Tibial nerve (tissue), 4 donors: ENCODE results near the gene SCN5A. TPM values are rescaled to one million over a fixed set of nuclear protein-coding genes. Genes with fewer than 3 reads are reported as not detected.

Experiments
- DNase-seq, 2 donors: peaks; one replicate each; pipeline ENCODE4 v3.0.0-alpha.2; 2019; ENCODE audit warnings: low spot score in 2 of 2
- H3K27ac ChIP-seq, 4 donors: fragments of 200-600 bp; sonication (generic) in 3 of 4; one replicate each; pipeline ENCODE4 v1.5.1; 2017 to 2019; ENCODE audit warnings: mild to moderate bottlenecking in 1 of 4
- H3K27me3 ChIP-seq, 2 donors: fragments of 200-600 bp; sonication (generic) in 1 of 2; one replicate each; pipeline versions ENCODE4 v1.5.1 to v1.6.0; 2017 to 2019
- H3K36me3 ChIP-seq, 3 donors: fragments of 200-600 bp; sonication (generic); one replicate each; pipeline ENCODE4 v1.5.1; 2018 to 2019
- H3K4me1 ChIP-seq, 4 donors: fragments of 200-600 bp; sonication (generic) in 3 of 4; one replicate each; pipeline ENCODE4 v1.5.1; 2017 to 2019
- H3K4me3 ChIP-seq, 4 donors: fragments of 200-600 bp; sonication (generic) in 3 of 4; one replicate each; pipeline ENCODE4 v1.5.1; 2017 to 2019; ENCODE audit warnings: mild to moderate bottlenecking in 1 of 4, moderate library complexity in 1 of 4
- H3K9me3 ChIP-seq, 4 donors: fragments of 200-600 bp; sonication (generic) in 3 of 4; one replicate each; pipeline ENCODE4 v1.5.1; 2017 to 2019
- CTCF ChIP-seq, 5 experiments: fragments of 200-600 bp in 3 of 5; fragments of 450-650 bp in 2 of 5; sonication (generic) in 3 of 5; IDR thresholded peaks; one replicate each; pipeline ENCODE4 v1.5.1; 2016 to 2019; ENCODE audit warnings: antibody characterized with exemption in 5 of 5, mild to moderate bottlenecking in 3 of 5, moderate library complexity in 2 of 5
- EP300 ChIP-seq, 2 donors: sonication (generic); formaldehyde crosslinking; IDR thresholded peaks; one replicate each; pipeline ENCODE4 v1.6.1; 2017; ENCODE audit warnings: antibody characterized with exemption in 2 of 2, mild to moderate bottlenecking in 1 of 2
- POLR2A ChIP-seq, 2 donors: fragments of 450-650 bp; IDR thresholded peaks; one replicate each; pipeline ENCODE4 v1.6.1; 2017; ENCODE audit warnings: antibody characterized with exemption in 2 of 2, mild to moderate bottlenecking in 2 of 2, moderate library complexity in 2 of 2
- WGBS, 2 donors: methylation state at CpG; one replicate each; pipeline ENCODE4 v1.1.5; 2018; 5-methylcytosine and 5-hydroxymethylcytosine counted together
- total RNA-seq, 4 donors: library from RNA; depleted of rRNA; stranded (reverse); fragments of >200 nt; gene quantifications; one replicate each; pipeline ENCODE4 v1.1.0, GENCODE V29; 2016

The SCN5A gene
- total RNA-seq, 4 donors from 2014 or later = 0.44 to 2.7 (median 1.8) TPM

- peaks cover 0 to 14% (median 0%) of the 10 kb centered on the region in 3 donors for H3K36me3 ChIP-seq
- H3K27me3 ChIP-seq = no peaks in the 10 kb centered on the region
- no peak overlapping the region for H3K27ac ChIP-seq
- no peaks in the 10 kb centered on the region for H3K9me3 ChIP-seq
- TF ChIP-seq CTCF (IDR thresholded peaks at IDR 0.05) = no peak
- TF ChIP-seq POLR2A (IDR thresholded peaks at IDR 0.05) = no peak
- TF ChIP-seq EP300 (IDR thresholded peaks at IDR 0.05) = no peak
- H3K4me3 ChIP-seq = no peak overlapping the region
- DNase-seq = no peak
- H3K4me1 ChIP-seq = no peaks in the 10 kb centered on the region
- WGBS, 2 donors = 60 to 86% methylated on average over 9 to 10 of the region's 10 CpGs
These were observed 61.0 kb downstream of the SCN5A start for GRCh38 chr3:38588371-38588971.

DNA sequence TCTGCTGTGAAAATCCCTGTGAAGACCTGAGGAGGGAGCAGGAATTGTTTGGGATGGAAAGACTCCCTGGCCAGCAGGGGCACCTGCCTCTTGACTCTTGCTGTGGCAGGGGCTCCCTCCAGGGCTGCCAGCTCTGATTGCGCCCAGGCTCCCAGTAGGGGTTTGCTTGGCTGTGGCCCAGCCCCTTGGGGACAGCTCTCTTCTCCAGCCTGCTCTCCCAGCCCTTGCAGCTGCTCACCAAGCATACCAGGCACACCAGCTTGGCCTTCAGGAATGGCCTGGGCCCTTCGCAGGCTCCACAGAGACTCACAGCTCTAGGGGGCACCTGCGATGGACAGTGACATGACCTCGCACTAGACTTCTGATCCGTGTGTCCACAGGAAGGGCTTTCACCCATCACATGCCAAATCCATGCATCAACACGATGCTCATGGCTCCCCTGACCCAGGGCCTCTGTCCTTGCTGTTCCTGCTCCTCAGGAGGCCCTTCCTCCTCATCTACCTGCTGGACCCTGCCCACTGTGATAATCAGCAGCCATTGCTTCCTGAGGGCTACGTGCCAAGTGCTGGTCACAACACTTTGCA lies 61.8 kb downstream of the SCN5A start:
- no peak for TF ChIP-seq POLR2A (IDR thresholded peaks at IDR 0.05)
- TF ChIP-seq CTCF (IDR thresholded peaks at IDR 0.05) = no peak
- TF ChIP-seq EP300 (IDR thresholded peaks at IDR 0.05) = no peak
- Histone ChIP-seq H3K27me3 (no peaks in the 10 kb centered on the region), H3K4me1 (peaks cover 0 to 5% (median 0%) of the 10 kb centered on the region in 4 donors), H3K4me3 (no peak overlapping the region), H3K27ac (no peak overlapping the region), H3K9me3 (no peaks in the 10 kb centered on the region), H3K36me3 (peaks cover 0 to 14% (median 0%) of the 10 kb centered on the region in 3 donors)
- WGBS, 2 donors = 83 to 88% methylated on average over 7 of the region's 7 CpGs
- DNase-seq = no peak

GRCh38 chr3:38586546-38587520 lies 62.7 kb downstream of the SCN5A start:
- Histone ChIP-seq H3K9me3 (no peaks in the 10 kb centered on the region), H3K4me3 (no peak overlapping the region), H3K4me1 (peaks cover 0 to 5% (median 0%) of the 10 kb centered on the region in 4 donors), H3K27ac (no peak overlapping the region), H3K27me3 (no peaks in the 10 kb centered on the region), H3K36me3 (peaks cover 0 to 14% (median 0%) of the 10 kb centered on the region in 3 donors)
- 84 to 90% methylated on average over 14 of the region's 14 CpGs for WGBS, 2 donors
- no peak for TF ChIP-seq CTCF (IDR thresholded peaks at IDR 0.05)
- DNase-seq = no peak

DNA sequence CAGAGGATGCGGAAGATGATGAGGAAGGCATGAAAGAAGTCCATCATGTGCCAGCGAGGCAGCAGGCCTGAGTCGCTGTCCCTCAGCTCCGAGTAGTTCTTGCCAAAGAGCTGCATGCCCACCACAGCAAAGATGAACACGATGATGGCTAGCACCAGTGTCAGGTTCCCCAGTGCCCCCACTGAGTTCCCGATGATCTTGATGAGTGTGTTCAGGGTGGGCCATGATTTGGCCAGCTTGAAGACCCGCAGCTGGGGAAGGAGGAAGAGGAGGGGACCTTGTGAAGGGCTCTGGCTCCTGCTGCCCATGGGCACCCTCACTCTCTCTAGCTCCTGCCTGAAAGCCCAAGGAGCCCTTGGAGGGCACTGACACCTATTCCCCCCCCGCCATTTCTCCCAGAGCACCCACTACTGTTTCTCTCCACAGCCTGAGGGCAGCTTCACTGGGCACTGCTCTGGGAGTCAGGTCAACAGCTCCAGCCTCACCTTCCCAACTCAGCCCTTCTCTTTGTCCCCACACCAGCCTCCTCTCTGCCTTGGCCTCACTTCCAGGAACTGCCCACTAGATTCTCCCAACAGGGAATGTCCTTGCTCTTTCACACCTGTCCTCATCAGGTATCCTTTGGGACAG lies 63.6 kb downstream of the SCN5A start:
- 83 to 86% methylated on average over 6 to 8 of the region's 8 CpGs for WGBS, 2 donors
- no peak for DNase-seq
- TF ChIP-seq CTCF (IDR thresholded peaks at IDR 0.05) (no peak), POLR2A (IDR thresholded peaks at IDR 0.05) (no peak), EP300 (IDR thresholded peaks at IDR 0.05) (no peak)

More for the DNA sequence above, 63.6 kb downstream of the SCN5A start:
- no peaks in the 10 kb centered on the region for H3K9me3 ChIP-seq
- no peaks in the 10 kb centered on the region for H3K27me3 ChIP-seq
- H3K36me3 ChIP-seq = peaks cover 0 to 15% (median 0%) of the 10 kb centered on the region in 3 donors
- peaks cover 0 to 5% (median 0%) of the 10 kb centered on the region in 4 donors for H3K4me1 ChIP-seq
- no peak overlapping the region for H3K27ac ChIP-seq
- no peak overlapping the region for H3K4me3 ChIP-seq
